Retinal pigment epithelial cell (primary cell): ENCODE data around the gene C10orf62.
A peak's percentile ranks its signal among the peaks of the same experiment; 100 is the strongest.

Experiments used
- DNase-seq: peaks from one replicate; pipeline ENCODE4 v3.0.0-alpha.2; 2010; ENCODE audit warnings: low read depth
- H3K4me3 ChIP-seq: 2 replicates; pipeline ENCODE4 v1.5.1; 2011; ENCODE audit warnings: mild to moderate bottlenecking, low read length, control low read depth, moderate library complexity
- TF ChIP-seq, protein P1 (sequence below): conservative IDR thresholded peaks from 2 replicates; pipeline ENCODE4 v1.5.1; 2011; ENCODE audit warnings: low read depth, low read length, control low read depth, inconsistent platforms

The C10orf62 gene

DNA sequence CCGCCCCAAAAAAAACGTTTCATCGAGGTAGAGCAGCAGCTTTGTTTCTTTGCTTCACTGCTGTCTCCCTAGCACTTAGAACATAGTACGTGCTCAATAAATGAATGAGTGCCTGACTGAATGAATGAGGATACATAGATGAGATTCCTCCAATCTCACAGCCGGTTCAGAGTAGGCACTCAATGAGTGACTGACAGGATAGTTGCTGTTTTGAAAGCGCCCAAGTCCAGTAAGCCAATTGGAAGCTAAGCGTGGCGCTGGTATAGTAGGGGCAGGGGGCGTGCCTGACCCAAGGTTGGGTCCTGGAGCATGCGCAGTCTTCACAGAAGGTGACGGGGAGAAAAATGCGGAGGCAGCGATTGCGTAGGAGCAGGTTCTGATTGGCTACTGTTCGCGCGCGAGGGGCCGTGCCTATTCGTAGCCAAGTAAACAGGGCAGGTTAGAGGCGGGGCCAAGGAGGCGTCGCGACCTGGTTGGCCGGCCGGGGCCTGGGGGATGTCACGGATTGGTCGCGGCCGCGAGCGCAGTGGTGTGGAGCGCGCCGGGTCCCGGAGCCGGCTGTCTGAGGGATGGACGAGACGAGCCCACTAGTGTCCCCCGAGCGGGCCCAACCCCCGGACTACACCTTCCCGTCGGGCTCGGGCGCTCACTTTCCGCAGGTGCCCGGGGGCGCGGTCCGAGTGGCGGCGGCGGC, 50.8 kb downstream of the C10orf62 start, which contains the start of gene PI4K2A:
Gene PI4K2A, plus strand, starts transcription at position 498 of the 694 bp plus-strand sequence. Its CDS starts 72 bp downstream, at position 570.
- peak within 1 kb of the TSS; percentile 93 for H3K4me3 ChIP-seq
- DNase-seq: peak; percentile 97
- TF ChIP-seq, protein P1, sequence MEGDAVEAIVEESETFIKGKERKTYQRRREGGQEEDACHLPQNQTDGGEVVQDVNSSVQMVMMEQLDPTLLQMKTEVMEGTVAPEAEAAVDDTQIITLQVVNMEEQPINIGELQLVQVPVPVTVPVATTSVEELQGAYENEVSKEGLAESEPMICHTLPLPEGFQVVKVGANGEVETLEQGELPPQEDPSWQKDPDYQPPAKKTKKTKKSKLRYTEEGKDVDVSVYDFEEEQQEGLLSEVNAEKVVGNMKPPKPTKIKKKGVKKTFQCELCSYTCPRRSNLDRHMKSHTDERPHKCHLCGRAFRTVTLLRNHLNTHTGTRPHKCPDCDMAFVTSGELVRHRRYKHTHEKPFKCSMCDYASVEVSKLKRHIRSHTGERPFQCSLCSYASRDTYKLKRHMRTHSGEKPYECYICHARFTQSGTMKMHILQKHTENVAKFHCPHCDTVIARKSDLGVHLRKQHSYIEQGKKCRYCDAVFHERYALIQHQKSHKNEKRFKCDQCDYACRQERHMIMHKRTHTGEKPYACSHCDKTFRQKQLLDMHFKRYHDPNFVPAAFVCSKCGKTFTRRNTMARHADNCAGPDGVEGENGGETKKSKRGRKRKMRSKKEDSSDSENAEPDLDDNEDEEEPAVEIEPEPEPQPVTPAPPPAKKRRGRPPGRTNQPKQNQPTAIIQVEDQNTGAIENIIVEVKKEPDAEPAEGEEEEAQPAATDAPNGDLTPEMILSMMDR: no peak
